IMR-90 (cell line): Measurements from ENCODE around the gene YIPF6. TPM values are rescaled to one million over a fixed set of nuclear protein-coding genes. Genes with fewer than 3 reads are reported as not detected.

ENCODE experiments used
- ATAC-seq: fragments of 200-7000 bp; cut with Tn5 transposase; 2 replicates; pipeline ENCODE4 v1.9.1; 2020; ENCODE audit warnings: low read depth, mild to moderate bottlenecking, moderate library complexity
- BruUV-seq: library from RNA; stranded (reverse); fragments of 400-500 nt; replicated peaks from 2 replicates; lab custom pipeline; 2021; lab: Mats Ljungman, UMichigan
- CTCF ChIA-PET: fragments of 300-600 bp; formaldehyde crosslinking; extraction: SDS; loops from one replicate; lab custom pipeline; 2021; ENCODE audit warnings: antibody characterized with exemption; lab: Yijun Ruan, JAX
- POLR2A ChIA-PET: fragments of 300-600 bp; sonication (Branson Sonifier 250); formaldehyde crosslinking; loops from one replicate; lab custom pipeline; 2022; ENCODE audit warnings: antibody characterized with exemption; ENCODE audit not compliant: unreplicated experiment; lab: Charles Lee
- DNase-seq: peaks from one replicate; pipeline ENCODE4 v3.0.0; 2013
- H2AFZ ChIP-seq: replicated peaks from 2 replicates; pipeline ENCODE3; 2013; ENCODE audit warnings: low read length, mild to moderate bottlenecking; ENCODE audit not compliant: poor library complexity
- H2AK5ac ChIP-seq: 2 replicates; pipeline ENCODE4 v1.6.1; 2013; ENCODE audit warnings: low read depth, low read length, inconsistent platforms
- H2AK9ac ChIP-seq: replicated peaks from 2 replicates; pipeline ENCODE3; 2013; ENCODE audit warnings: mild to moderate bottlenecking, low read depth, low read length, moderate library complexity; ENCODE audit not compliant: poor library complexity
- H2BK120ac ChIP-seq: 2 replicates; pipeline ENCODE4 v1.6.1; 2013; ENCODE audit warnings: low read depth, low read length, inconsistent platforms
- H2BK15ac ChIP-seq: 3 replicates; pipeline ENCODE4 v1.6.1; 2013; ENCODE audit warnings: low read depth, low read length, inconsistent platforms
- H2BK20ac ChIP-seq: 2 replicates; pipeline ENCODE4 v1.6.1; 2013; ENCODE audit warnings: low read depth, mild to moderate bottlenecking, inconsistent platforms, low read length, moderate library complexity
- H2BK5ac ChIP-seq: 2 replicates; pipeline ENCODE4 v1.6.1; 2013; ENCODE audit warnings: mild to moderate bottlenecking, low read depth, low read length, inconsistent platforms; ENCODE audit not compliant: poor library complexity, severe bottlenecking
- H3K14ac ChIP-seq: replicated peaks from 2 replicates; pipeline ENCODE4 v1.6.1; 2013; ENCODE audit warnings: low read depth, low read length, inconsistent platforms
- H3K18ac ChIP-seq: 2 replicates; pipeline ENCODE4 v1.6.1; 2013; ENCODE audit warnings: low read depth, low read length, control low read depth
- H3K23ac ChIP-seq: 2 replicates; pipeline ENCODE4 v1.6.1; 2013; ENCODE audit warnings: low read depth, low read length, inconsistent platforms
- H3K27ac ChIP-seq: 2 replicates; pipeline ENCODE4 v1.5.1; 2013; ENCODE audit warnings: mild to moderate bottlenecking, control low read depth, low read length; ENCODE audit not compliant: insufficient read depth
- H3K27me3 ChIP-seq: 2 replicates; pipeline ENCODE4 v1.6.1; 2013; ENCODE audit warnings: low read length; ENCODE audit not compliant: control insufficient read depth, insufficient read depth
- H3K36me3 ChIP-seq: 2 replicates; pipeline ENCODE4 v1.6.1; 2013; ENCODE audit warnings: low read length, mixed read lengths; ENCODE audit not compliant: control insufficient read depth, insufficient read depth
- H3K4ac ChIP-seq: 2 replicates; pipeline ENCODE4 v1.6.1; 2013; ENCODE audit warnings: low read depth, low read length, inconsistent platforms
- H3K4me1 ChIP-seq: 2 replicates; pipeline ENCODE4 v1.6.1; 2013; ENCODE audit warnings: low read length, mixed read lengths; ENCODE audit not compliant: control insufficient read depth, insufficient read depth
- H3K4me2 ChIP-seq: 2 replicates; pipeline ENCODE4 v1.6.1; 2013; ENCODE audit warnings: low read depth, mild to moderate bottlenecking, control low read depth, low read length, moderate library complexity
- H3K4me3 ChIP-seq: 2 replicates; pipeline ENCODE4 v1.5.1; 2013; ENCODE audit warnings: low read depth, mild to moderate bottlenecking, control low read depth, low read length, moderate library complexity; ENCODE audit not compliant: insufficient read depth
- H3K56ac ChIP-seq: 2 replicates; pipeline ENCODE4 v1.6.1; 2013; ENCODE audit warnings: low read length, inconsistent platforms; ENCODE audit not compliant: insufficient read depth; ENCODE audit errors: extremely low read depth
- H3K79me1 ChIP-seq, 2 experiments: 2 replicates each; pipeline ENCODE4 v1.6.1; 2013; ENCODE audit warnings: low read length in 2 of 2, inconsistent platforms in 1 of 2, low read depth in 1 of 2
- H3K9ac ChIP-seq: 2 replicates; pipeline ENCODE4 v1.6.1; 2013; ENCODE audit warnings: low read depth, low read length, control low read depth
- H3K9me1 ChIP-seq: 2 replicates; pipeline ENCODE4 v1.6.1; 2013; ENCODE audit warnings: low read length, inconsistent platforms; ENCODE audit not compliant: insufficient read depth
- H3K9me3 ChIP-seq: 2 replicates; pipeline ENCODE4 v1.6.1; 2013; ENCODE audit warnings: low read length; ENCODE audit not compliant: control insufficient read depth, insufficient read depth
- H4K20me1 ChIP-seq: 2 replicates; pipeline ENCODE4 v1.6.1; 2013; ENCODE audit warnings: low read length, inconsistent platforms; ENCODE audit not compliant: insufficient read depth
- H4K5ac ChIP-seq: 2 replicates; pipeline ENCODE4 v1.6.1; 2013; ENCODE audit warnings: mild to moderate bottlenecking, low read depth, low read length, control low read depth
- H4K8ac ChIP-seq, 2 experiments: 2 replicates each; pipeline ENCODE4 v1.6.1; 2013; ENCODE audit warnings: low read depth in 2 of 2, low read length in 2 of 2, control low read depth in 1 of 2, inconsistent platforms in 1 of 2
- H4K91ac ChIP-seq: 2 replicates; pipeline ENCODE4 v1.6.1; 2013; ENCODE audit warnings: low read depth, low read length, inconsistent platforms; ENCODE audit not compliant: insufficient read depth
- MAFK ChIP-seq: IDR thresholded peaks from 2 replicates; pipeline ENCODE4 v1.6.1; 2012; ENCODE audit warnings: low read depth, low read length, improper control_type of control experiment
- NFE2L2 ChIP-seq: fragments of 150-350 bp; IDR thresholded peaks from 2 replicates; pipeline ENCODE4 v1.6.1; 2016; ENCODE audit warnings: low read depth, mild to moderate bottlenecking, low read length
- WGBS, 2 experiments: methylation state at CpG; one replicate each; pipeline versions ENCODE4 v1.1.5 to v1.1.7; 2013; ENCODE audit warnings: missing lambda C conversion rate in 2 of 2; ENCODE audit not compliant: insufficient read length in 1 of 2; ENCODE audit errors: extremely low coverage in 2 of 2; 5-methylcytosine and 5-hydroxymethylcytosine counted together
- dilution Hi-C: fragments of 300-500 bp; cut with HindIII; formaldehyde crosslinking; loops from one replicate; pipeline ENCODE4 v1.14.3; 2018; ENCODE audit warnings: low sequenced_read_pairs; ENCODE audit not compliant: unreplicated experiment
- in situ Hi-C: fragments of 300-500 bp; cut with MboI; formaldehyde crosslinking; loops from 3 replicates; pipeline ENCODE4 v1.14.3; 2019; ENCODE audit warnings: low sequenced_read_pairs, inconsistent platforms, mixed read lengths
- intact Hi-C: fragments of 100-400 bp; cut with micrococcal nuclease; formaldehyde crosslinking; loops from 2 replicates; pipeline ENCODE4 v1.10.0; 2022
- polyA plus RNA-seq, 3 experiments: library from polyadenylated mRNA; depleted of rRNA; stranded (reverse); fragments of >200 nt; gene quantifications; 2 replicates each; pipeline ENCODE4 v1.2.3, GENCODE V29; 2012; ENCODE audit warnings: low replicate concordance in 1 of 3
- total RNA-seq: library from RNA; depleted of rRNA; stranded (reverse); fragments of >200 nt; gene quantifications from 2 replicates; pipeline ENCODE4 v1.2.3, GENCODE V29; 2012

Gene YIPF6
- total and polyA plus RNA-seq, 2 of the 4 experiments (the other 2 are of a cell fraction), result 9.7 to 22.4 TPM

DNA sequence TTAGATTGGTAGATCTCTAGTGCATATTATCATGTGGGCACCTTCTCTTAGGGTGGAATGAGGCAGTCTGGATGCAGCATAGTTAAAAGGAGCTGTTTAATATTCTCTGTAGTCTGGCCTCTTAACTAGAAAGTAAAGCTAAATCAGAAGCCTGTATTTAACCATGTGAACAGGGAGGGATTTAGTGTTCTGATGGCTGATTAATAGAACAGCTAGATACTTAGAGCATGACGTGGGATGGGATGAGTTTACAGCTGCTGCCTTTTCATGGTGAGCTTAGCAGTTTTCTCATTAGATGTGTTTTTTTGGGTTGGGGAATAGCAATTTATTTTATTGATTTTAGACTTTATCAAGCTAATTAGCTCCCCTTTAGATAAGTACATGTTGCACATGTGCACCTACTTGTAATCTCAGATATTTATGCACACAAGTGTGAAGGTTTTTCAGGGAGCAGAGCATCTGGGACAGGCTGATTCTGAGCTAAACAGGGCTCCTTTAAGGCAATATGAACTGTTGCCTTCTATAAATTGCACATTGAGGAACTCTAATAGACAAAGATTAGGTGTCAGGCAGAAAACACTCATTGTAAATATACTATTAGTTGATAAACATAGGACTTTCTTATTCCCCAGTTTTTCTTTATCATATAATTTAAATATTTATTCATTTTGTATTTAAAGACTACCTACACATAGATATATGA lies 34.1 kb downstream of the YIPF6 start:
- TF ChIP-seq NFE2L2 (peak; percentile 25; the same call in 1 of the 2 replicates), MAFK (no peak)
- dilution Hi-C loops (no loop called here), intact Hi-C loops (loop anchor here (10.0 kb wide), 1 partner anchor 172 kb away; no protein-coding TSS in a partner anchor), in situ Hi-C loops (no loop called here)
- Histone ChIP-seq H2BK15ac (no peak overlapping the region), H4K8ac (no peak overlapping the region), H3K27me3 (no peaks in the 10 kb centered on the region), H3K56ac (no peak overlapping the region), H3K4ac (no peak overlapping the region), H3K9me1 (no peaks in the 10 kb centered on the region), H2BK5ac (no peak overlapping the region), H2BK20ac (no peak overlapping the region), H3K36me3 (peaks cover 9% of the 10 kb centered on the region), H4K91ac (no peak overlapping the region), H3K23ac (no peak overlapping the region), H2AK9ac (no peak overlapping the region), H2BK120ac (no peak overlapping the region), H3K27ac (no peak overlapping the region), H3K4me1 (no peaks in the 10 kb centered on the region), H3K18ac (no peak overlapping the region), H2AK5ac (no peak overlapping the region), H3K14ac (no peak overlapping the region), H3K79me1 (no peaks in the 10 kb centered on the region), H3K4me2 (no peak overlapping the region), H2AFZ (no peak overlapping the region), H4K5ac (no peak overlapping the region), H3K9ac (no peak overlapping the region), H4K20me1 (no peaks in the 10 kb centered on the region), H3K4me3 (no peak overlapping the region), H3K9me3 (no peaks in the 10 kb centered on the region)
- no TSS peak for BruUV-seq
- peak; percentile 52 for DNase-seq
- peak; percentile 56 for ATAC-seq
- POLR2A ChIA-PET, result no interaction called here
- WGBS, 2 experiments, result no CpG with 5 or more reads among the region's 1 CpG
- CTCF ChIA-PET, result no interaction called here
